Activated naive CD4-positive, alpha-beta T cell treated with Interleukin-2 at 50 U/mL for 16 hours (primary cell): Measurements from ENCODE around the gene ABI3.

Experiments
- DNase-seq: peaks from one replicate; pipeline ENCODE4 v3.0.0-alpha.2; 2020

ABI3 gene

DNA sequence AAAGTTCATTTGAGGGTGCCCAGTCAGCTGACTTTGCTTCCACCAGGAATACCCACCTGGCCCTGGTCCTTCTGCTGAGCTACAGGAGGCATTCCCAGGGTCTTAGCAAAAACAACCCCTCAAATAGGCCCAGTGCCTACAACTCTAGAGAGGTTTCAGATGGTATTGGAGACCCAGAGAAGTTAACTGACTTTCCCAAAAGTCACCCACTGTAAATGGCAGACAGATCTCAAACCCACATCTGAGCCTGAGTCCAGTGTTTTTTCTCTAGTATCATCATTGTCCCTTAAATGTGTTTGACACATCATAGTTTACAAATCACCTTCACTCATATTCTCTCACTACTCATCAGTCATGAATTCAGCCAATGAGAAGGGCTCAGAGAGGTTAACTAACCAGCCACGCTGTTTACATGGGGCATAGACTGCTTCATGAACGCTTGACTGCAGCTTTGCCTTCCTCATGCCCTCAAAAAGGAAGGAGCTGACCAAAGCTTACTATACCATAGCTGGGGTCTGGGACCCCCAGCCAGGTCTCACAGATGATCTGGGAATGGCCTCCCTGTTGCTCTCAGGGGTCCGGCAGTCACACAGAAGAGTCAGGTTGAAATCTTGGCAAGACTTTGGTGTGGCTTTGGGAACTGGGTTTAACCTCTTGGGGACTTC, 16.4 kb downstream of the ABI3 start:
- DNase-seq, result no peak

- DNase-seq, result peak; percentile 79
Observed at GRCh38 chr17:49227436-49228261, 17.1 kb downstream of the ABI3 start.

- DNase-seq, result no peak
Observed at GRCh38 chr17:49229076-49229804, 18.7 kb downstream of the ABI3 start.

DNA sequence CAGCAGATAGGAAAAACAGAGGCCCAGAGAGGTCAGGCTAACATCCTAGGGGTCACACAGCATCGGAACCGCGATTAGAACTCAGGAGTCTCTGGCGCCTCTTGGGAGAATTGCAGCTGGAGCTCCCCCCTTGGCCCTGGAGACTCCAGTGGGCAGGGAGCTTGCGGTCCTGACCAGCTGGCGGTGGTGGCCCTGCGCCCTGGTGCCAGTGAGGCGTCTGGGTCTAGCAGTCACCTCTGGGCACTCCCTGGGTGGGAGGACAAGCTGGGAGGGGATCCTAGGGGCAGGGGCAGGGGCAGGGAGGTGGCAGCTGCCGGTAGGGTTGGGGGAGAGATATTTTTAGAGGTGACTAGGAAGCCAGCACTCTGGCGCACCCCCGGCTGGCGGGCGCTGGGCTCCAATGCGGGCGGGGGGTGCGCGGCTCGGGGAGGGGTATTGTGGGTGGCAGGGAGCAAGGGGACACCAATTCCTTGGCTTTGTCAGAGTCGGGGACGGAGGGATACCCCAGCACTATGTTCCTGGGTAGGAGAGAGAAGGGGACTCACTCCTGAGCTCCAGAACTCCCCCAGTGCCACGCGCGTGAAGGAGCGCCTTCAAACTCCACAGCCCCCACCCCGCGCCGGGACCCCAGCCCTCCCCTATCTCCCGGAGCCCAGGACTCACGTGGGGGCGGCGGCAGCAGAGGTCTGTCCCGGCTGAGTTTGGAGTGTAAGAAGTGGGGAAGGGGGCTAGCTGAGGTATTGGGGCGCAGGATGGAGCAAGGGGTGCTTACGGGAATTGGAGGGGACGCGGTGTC, 19.5 kb downstream of the ABI3 start:
- DNase-seq, result no peak

DNA sequence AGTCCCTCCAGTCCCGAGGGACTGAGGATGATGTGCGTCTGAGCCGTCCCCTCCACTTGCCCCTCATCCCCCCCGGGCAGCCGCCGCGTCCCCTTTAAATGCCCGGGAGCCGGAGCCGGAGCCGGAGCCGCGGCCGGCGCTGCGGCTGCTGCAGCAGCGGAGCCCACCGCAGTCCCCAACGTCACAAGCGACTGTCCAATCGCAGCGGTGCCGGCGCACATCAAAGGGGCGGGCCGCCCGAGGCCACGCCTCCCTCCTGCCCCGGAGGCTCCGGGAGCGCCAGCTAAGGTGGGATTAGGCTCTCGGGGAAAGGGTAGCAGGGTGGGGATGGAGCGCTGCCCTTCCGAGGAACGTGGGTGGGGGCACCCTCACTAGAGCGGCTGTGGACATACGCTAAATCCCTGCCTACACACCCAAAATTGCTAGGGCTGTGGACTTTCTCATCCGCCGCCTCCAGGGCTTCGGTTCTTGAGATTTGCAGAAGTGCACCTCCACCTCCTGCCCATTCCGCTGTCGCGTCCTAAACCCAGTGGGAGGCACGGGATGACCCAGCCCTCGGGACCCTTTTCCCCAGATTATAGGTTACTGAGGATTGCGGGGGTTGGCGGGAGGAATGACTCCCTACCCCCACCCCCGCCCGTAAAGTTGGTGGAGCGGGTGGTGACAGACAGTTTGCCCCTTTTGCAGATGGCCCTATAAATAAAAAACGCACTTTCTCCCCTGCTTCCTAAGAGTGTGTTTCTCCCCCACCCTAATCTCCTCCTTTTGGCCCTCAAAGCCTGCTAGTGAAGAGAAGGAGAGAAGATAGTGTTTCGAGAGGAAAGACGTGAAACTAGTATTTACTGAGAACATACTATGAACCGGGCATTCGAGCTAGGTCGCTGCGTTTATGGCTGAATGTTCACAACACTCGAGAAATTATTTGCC, 20.4 kb downstream of the ABI3 start, which contains the start of gene PHOSPHO1:
TSS of gene PHOSPHO1 (minus strand) at position 152 of the 927 bp plus-strand sequence. CDS start 4,096 bp downstream, outside the sequence.
- DNase-seq, result peak; percentile 88

GRCh38 chr17:49231563-49231894, 21.0 kb downstream of the ABI3 start:
- no peak for DNase-seq

DNA sequence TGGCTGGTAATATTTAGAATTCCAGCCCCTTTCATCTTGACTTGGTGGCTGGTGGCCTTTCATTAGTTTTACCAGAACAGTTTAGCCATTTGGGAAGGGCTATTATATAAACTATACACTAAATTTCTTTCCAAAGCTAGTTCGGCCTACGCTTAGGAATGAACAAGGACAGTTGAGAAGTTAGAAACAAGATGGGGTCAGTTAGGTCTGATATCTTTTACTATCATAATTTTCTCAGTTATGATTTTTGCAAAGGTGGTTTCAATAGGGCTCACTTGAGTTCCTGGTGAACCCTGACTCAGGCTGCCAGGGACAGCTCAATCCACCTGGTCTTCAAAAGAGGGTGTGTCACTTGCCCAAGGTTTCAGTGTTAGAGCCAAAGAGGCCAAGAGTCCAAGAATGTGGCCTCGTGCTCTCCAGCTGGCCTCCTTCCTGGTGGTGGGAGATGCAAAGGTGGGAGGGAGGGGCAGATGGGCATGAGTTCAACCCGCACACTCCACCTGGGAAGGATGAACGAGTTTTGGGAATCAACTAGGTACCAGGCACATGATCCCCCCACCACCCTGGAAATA, 24.1 kb downstream of the ABI3 start:
- no peak for DNase-seq

- no peak for DNase-seq
Observed at GRCh38 chr17:49235896-49236295, 25.4 kb downstream of the ABI3 start.

DNA sequence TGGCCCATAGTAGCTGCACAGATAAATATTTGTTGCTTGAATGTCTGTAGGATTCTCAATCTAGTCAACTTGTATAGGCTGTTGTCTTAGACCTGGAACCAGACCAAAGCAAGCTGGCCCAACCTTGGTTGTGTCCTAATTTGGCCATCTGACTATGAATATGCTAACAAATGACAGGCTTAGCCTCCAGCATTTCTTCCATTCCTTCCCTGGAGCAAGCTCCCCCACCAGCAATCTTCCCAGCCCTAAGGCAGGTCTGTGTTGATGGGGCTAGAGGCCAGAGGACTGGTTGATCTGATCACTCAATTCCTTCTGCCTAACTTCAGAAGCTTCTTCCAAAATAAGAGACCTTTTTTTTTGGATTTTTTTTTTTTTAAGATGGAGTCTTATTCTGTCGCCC, 29.5 kb downstream of the ABI3 start:
- DNase-seq, result no peak

- no peak for DNase-seq
Observed at GRCh38 chr17:49240619-49241018, 30.1 kb downstream of the ABI3 start.

DNA sequence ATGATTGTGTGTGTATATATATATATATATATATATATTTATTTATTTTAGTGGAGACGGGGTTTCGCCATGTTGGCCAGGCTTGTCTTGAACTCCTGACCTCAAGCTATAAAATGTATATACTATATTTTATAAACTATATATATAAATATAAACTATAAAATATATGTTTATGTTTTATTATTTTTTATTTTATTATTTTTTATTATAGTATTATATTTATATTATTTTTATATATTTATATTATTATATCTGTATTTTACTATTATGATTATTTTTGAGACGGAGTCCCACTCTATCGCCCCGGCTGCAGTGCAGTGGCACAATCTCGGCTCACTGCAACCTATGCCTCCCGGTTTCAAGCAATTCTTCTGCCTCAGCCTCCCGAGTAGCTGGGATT, 30.5 kb downstream of the ABI3 start:
- DNase-seq, result no peak

- DNase-seq, result no peak
Observed at GRCh38 chr17:49241692-49242397, 31.3 kb downstream of the ABI3 start.

- DNase-seq, result no peak
Observed at GRCh38 chr17:49242813-49243212, 32.3 kb downstream of the ABI3 start.

GRCh38 chr17:49244839-49245238, 34.3 kb downstream of the ABI3 start:
- no peak for DNase-seq

DNA sequence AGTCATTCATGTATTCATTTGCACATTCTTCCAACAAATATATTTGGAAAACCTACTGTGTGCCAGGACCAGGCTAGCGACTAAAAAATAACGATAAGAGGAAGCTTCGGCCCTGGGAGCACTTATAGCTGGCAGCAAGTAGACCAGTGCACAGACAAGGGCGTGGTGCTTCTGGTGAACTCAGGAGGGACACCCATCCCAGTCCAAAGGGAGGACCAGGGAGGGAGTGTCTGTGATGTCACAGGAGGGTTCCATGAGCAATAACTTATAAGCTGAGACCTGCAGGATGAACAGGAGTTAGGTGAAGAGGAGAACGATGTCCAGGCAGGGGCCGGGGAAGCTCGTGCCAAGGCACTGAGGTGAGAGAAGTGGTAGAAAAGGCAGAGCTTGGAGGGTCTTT, 37.4 kb downstream of the ABI3 start:
- DNase-seq, result no peak

DNA sequence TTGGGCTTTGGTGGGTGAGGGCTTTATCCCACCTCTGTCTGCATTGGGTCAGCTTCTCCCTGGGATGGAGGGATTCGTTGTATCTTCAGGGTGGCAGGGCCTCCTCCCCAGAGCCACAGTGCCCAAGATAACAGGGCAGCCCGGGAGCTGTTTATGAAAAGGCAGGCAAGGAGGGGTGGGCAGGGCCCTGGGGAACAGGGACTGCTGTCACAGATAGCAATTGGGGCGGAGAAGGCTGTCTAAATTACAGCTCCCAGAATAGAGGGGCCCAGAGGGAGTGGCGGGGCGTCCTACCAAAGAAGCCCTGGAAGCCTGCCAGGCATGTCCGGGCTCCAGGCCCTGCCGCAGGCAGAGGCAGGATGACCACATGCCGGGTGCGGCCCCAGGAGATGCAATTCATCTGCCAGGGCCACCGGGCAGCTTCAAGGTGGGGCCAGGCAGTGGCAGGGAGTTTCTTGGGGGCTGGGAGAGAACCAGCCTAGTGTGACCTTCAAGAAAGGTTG, 38.8 kb downstream of the ABI3 start:
- no peak for DNase-seq

GRCh38 chr17:49249890-49250522, 39.5 kb downstream of the ABI3 start:
- no peak for DNase-seq

DNA sequence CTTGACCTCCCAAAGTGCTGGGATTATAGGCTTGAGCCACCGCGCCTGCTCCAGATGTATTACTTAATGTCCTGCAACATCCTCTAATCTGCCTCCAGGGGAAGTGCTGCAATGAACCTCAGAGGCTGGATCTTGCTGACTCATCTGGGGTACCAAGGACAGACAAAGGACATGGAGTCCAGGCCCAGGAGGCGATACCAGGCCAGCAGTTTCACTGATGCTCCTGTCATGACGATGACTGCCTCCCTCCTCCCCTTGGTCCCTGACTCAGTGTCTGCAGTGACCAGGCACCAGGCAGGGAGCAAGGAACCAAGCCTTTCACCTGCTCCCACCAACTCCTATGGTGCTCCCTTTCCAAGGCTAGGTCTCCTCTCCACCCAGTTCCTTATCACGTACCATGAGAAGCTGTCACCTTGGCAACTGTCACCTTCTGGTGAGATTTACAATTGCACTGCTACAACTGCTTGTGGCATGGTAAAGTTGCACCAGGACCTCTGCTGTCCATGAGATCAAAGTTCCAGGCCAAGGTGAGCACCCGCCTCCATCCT, 41.7 kb downstream of the ABI3 start:
- no peak for DNase-seq

GRCh38 chr17:49254066-49254465, 43.6 kb downstream of the ABI3 start:
- DNase-seq, result no peak

DNA sequence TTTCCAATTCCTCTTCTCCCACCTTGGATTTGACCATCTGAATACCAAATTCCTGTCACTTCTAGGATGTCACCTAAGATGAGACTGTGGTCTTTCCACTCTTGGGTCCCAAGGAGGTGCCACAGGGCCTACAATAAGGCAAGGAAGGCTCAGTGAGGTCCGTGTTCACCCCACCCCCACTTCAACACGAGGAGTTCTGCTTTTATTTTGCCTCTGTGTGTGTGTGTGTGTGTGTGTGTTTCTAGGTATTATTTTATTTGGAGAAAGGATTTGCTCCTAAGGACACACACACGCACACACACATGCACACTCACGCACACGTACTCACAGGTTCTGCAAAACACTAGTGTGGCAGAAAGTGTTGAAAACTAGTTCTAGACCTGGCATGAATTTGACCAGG, 44.6 kb downstream of the ABI3 start:
- no peak for DNase-seq
